ENCODE measurements around the gene TMEM185B. TPM values are rescaled to one million over a fixed set of nuclear protein-coding genes. Genes with fewer than 3 reads are reported as not detected.
A peak's percentile ranks its signal among the peaks of the same experiment; 100 is the strongest.

The TMEM185B gene
- total RNA-seq, 1 experiment from 2014 or later: 26.1 TPM

- in situ Hi-C loops (cut with HindIII; ENCODE audit: low sequenced_read_pairs): no loop called here
- peak; percentile 98 for DNase-seq (ENCODE audit: low spot score)
Observed at GRCh38 chr2:120252225-120253020, 29.2 kb upstream of the TMEM185B start, which contains the start of gene RALB. Gene RALB (plus strand): TSS chr2:120252852. CDS start chr2:120278665, 25,813 bp downstream.

DNA sequence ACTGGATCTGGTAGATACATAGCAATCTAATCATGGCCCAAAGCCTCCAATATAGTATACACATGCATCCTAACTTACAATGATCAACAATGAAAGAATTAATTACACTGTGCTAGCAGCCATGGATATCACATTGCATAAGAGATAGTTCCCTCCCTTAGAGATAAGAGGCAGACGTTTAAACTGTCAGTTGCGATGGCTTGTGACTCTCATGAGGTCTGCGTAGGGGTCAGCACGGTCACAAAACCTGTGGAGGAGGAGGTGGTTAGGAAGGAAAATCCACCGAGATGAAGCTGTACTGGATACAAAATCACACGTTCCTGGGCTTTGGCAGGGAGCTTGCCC lies 28.7 kb upstream of the TMEM185B start:
- in situ Hi-C loops (cut with HindIII; ENCODE audit: low sequenced_read_pairs): no loop called here
- peak; percentile 35 for DNase-seq (ENCODE audit: low spot score)

GRCh38 chr2:120251078-120251477 lies 27.9 kb upstream of the TMEM185B start:
- in situ Hi-C loops (cut with HindIII; ENCODE audit: low sequenced_read_pairs): no loop called here
- no peak for DNase-seq (ENCODE audit: low spot score)

- in situ Hi-C loops (cut with HindIII; ENCODE audit: low sequenced_read_pairs): no loop called here
Observed at GRCh38 chr2:120250640-120251039, 27.4 kb upstream of the TMEM185B start.

DNA sequence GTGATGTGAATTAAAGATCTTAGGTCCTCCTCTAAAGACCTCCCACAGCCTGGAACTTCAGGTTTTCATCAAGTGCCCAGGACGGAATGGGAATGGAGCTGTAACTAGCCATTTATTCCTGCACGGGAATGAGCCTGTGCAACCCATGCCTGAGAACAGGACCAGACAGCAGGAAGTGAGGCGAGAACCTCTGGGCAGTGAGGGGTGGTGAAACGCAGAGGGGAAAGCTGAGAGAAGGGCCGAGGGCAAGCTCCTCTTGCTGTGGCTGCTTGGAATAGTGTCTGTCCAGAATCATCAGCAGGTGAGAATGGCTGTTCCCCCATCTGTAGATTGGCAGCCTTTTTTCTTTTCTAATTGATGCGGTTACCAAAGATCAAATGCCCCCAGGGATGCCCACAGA lies 24.7 kb upstream of the TMEM185B start:
- in situ Hi-C loops (cut with HindIII; ENCODE audit: low sequenced_read_pairs): no loop called here
- no peak for DNase-seq (ENCODE audit: low spot score)

More at GRCh38 chr2:120250640-120251039, 27.4 kb upstream of the TMEM185B start:
- no peak for DNase-seq (ENCODE audit: low spot score)

- no peak for DNase-seq (ENCODE audit: low spot score)
- in situ Hi-C loops (cut with HindIII; ENCODE audit: low sequenced_read_pairs): no loop called here
Observed at GRCh38 chr2:120246546-120247300, 23.5 kb upstream of the TMEM185B start.

DNA sequence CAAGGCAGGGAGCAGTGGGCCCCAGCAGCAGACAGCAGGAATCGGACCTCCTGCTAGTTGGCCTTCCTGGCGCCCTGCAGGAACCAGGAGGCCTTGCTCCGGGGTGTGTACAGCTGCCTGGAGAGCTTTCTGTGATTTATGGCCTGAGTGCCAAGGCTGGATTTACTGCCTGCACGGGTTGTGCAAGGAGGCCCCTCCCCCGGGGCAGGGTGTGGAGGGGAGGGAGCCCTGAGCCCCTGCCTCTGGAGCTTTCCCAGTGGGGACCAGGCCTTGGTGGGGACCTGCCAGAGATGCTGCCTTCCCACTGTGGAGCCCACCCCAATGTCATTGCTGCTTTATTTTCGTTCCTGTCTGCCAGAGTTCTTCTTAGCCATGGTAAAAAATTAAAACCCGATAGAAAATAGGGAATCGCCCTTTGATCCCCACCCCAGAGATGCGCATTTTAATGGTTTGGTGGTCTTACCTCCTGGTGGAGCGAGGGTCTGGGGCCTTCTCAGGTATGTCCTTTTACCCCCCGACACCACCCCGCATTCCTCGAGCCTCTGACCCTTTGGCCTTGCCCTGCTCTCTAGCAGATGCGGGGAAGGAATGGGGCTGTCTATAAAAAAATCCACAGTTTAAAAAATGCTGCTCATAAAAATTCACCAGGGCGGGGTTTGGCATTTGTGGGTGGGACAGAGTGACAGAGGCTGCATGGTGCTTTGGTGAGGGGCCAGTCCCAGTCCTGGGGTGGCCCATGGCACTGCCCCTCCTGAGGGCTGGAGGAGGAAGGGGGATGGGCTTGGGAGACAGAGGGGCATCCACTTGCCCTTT lies 22.5 kb upstream of the TMEM185B start:
- in situ Hi-C loops (cut with HindIII; ENCODE audit: low sequenced_read_pairs): no loop called here
- no peak for DNase-seq (ENCODE audit: low spot score)

DNA sequence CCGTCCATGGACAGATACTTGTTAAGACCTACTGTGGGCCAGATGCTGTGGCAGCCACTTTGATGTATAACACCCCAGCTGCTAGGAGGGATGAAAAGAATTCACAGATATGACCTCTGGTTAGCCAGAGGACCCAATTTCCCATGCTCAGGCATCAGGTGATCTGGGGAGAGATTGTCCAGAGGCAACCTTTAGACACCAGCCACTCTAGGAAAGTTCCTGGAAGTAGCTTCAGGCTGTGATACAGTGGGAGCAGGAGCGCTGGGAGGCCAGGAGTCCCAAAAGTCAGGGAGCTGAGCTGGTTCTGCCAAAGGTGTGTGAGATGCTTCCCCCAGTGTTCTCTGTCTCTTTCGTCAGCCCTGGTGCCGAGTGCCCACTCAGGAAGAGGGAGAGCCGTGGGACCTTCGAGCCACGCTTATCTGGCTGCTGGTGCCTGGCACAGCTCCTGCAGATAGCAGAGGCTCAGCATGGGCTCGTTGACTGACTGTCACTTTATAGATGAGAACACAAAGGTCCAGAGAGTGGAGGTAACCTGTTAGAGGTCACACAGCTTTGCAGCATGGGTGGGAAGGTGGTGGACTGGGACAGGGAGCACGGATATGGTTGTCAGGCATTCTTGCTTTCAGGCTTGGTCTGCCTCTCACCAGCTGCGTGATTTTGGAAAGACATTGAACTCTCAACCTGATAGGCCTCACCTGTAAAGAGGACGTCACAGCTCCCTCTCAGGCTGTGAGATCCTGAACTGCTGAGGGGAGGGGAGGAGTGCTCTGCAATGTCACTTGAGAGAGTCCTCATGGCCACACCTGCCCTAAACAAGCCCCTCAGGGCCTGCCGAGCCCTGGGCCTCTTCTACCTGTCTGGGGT lies 21.7 kb upstream of the TMEM185B start:
- in situ Hi-C loops (cut with HindIII; ENCODE audit: low sequenced_read_pairs): no loop called here
- no peak for DNase-seq (ENCODE audit: low spot score)

- DNase-seq (ENCODE audit: low spot score): no peak
- in situ Hi-C loops (cut with HindIII; ENCODE audit: low sequenced_read_pairs): no loop called here
Observed at GRCh38 chr2:120243875-120244553, 20.8 kb upstream of the TMEM185B start.

GRCh38 chr2:120243211-120243610 lies 20.0 kb upstream of the TMEM185B start:
- in situ Hi-C loops (cut with HindIII; ENCODE audit: low sequenced_read_pairs): no loop called here
- no peak for DNase-seq (ENCODE audit: low spot score)

GRCh38 chr2:120241684-120242083 lies 18.5 kb upstream of the TMEM185B start:
- in situ Hi-C loops (cut with HindIII; ENCODE audit: low sequenced_read_pairs): no loop called here
- no peak for DNase-seq (ENCODE audit: low spot score)

GRCh38 chr2:120240901-120241429 lies 17.8 kb upstream of the TMEM185B start:
- in situ Hi-C loops (cut with HindIII; ENCODE audit: low sequenced_read_pairs): no loop called here
- DNase-seq (ENCODE audit: low spot score): no peak

GRCh38 chr2:120239488-120240287 lies 16.5 kb upstream of the TMEM185B start:
- DNase-seq (ENCODE audit: low spot score): no peak
- in situ Hi-C loops (cut with HindIII; ENCODE audit: low sequenced_read_pairs): no loop called here

GRCh38 chr2:120238728-120239487 lies 15.7 kb upstream of the TMEM185B start:
- DNase-seq (ENCODE audit: low spot score): no peak
- in situ Hi-C loops (cut with HindIII; ENCODE audit: low sequenced_read_pairs): no loop called here

- no peak for DNase-seq (ENCODE audit: low spot score)
Observed at GRCh38 chr2:120237491-120237902, 14.3 kb upstream of the TMEM185B start.

GRCh38 chr2:120236791-120237190 lies 13.6 kb upstream of the TMEM185B start:
- DNase-seq (ENCODE audit: low spot score): no peak
- in situ Hi-C loops (cut with HindIII; ENCODE audit: low sequenced_read_pairs): no loop called here

More at GRCh38 chr2:120237491-120237902, 14.3 kb upstream of the TMEM185B start:
- in situ Hi-C loops (cut with HindIII; ENCODE audit: low sequenced_read_pairs): no loop called here

- in situ Hi-C loops (cut with HindIII; ENCODE audit: low sequenced_read_pairs): no loop called here
- no peak for DNase-seq (ENCODE audit: low spot score)
Observed at GRCh38 chr2:120236316-120236715, 13.1 kb upstream of the TMEM185B start.
